H9 (cell line): Measurements from ENCODE around the gene LARGE1. TPM values are rescaled to one million over a fixed set of nuclear protein-coding genes. Genes with fewer than 3 reads are reported as not detected.

Source experiments
- DNase-seq: peaks from one replicate; pipeline ENCODE4 v3.0.0-alpha.2; 2017
- H2AFZ ChIP-seq: one replicate; pipeline ENCODE4 v1.6.1; 2013; ENCODE audit warnings: mild to moderate bottlenecking, low read length, control low read depth, moderate library complexity
- H2AK5ac ChIP-seq: 2 replicates; pipeline ENCODE4 v1.6.1; 2013; ENCODE audit warnings: low read length, control low read depth, mixed read lengths; ENCODE audit not compliant: insufficient read length
- H2BK120ac ChIP-seq: one replicate; pipeline ENCODE4 v1.6.1; 2013; ENCODE audit warnings: low read depth, mild to moderate bottlenecking, low read length, control low read depth, inconsistent platforms; ENCODE audit not compliant: poor library complexity, severe bottlenecking
- H2BK12ac ChIP-seq: 2 replicates; pipeline ENCODE4 v1.6.1; 2013; ENCODE audit warnings: low read length, control low read depth, mixed read lengths, low read depth; ENCODE audit not compliant: insufficient read length
- H2BK15ac ChIP-seq: 2 replicates; pipeline ENCODE4 v1.6.1; 2013; ENCODE audit warnings: low read depth, low read length, control low read depth
- H2BK20ac ChIP-seq: one replicate; pipeline ENCODE4 v1.6.1; 2013; ENCODE audit warnings: low read depth, mild to moderate bottlenecking, low read length, control low read depth, inconsistent platforms; ENCODE audit not compliant: poor library complexity, severe bottlenecking
- H2BK5ac ChIP-seq: 2 replicates; pipeline ENCODE4 v1.6.1; 2013; ENCODE audit warnings: low read length, control low read depth, mixed read lengths; ENCODE audit not compliant: insufficient read length
- H3K14ac ChIP-seq: 2 replicates; pipeline ENCODE4 v1.6.1; 2013; ENCODE audit warnings: low read length, control low read depth; ENCODE audit not compliant: insufficient read depth
- H3K18ac ChIP-seq: 2 replicates; pipeline ENCODE4 v1.6.1; 2013; ENCODE audit warnings: low read depth, mild to moderate bottlenecking, mixed read lengths, low read length, control low read depth; ENCODE audit not compliant: insufficient read length
- H3K23ac ChIP-seq: 2 replicates; pipeline ENCODE4 v1.6.1; 2013; ENCODE audit warnings: low read length, control low read depth, mixed read lengths, low read depth; ENCODE audit not compliant: insufficient read length
- H3K23me2 ChIP-seq: 2 replicates; pipeline ENCODE4 v1.6.1; 2013; ENCODE audit warnings: low read depth, mild to moderate bottlenecking, mixed read lengths, low read length, control low read depth; ENCODE audit not compliant: insufficient read length, poor library complexity, severe bottlenecking
- H3K27ac ChIP-seq: 2 replicates; pipeline ENCODE4 v1.5.1; 2013; ENCODE audit warnings: low read length, control low read depth, mixed read lengths, low read depth; ENCODE audit not compliant: insufficient read length
- H3K27me3 ChIP-seq: 2 replicates; pipeline ENCODE4 v1.6.1; 2013; ENCODE audit warnings: low read length, control low read depth, inconsistent platforms; ENCODE audit not compliant: insufficient read depth
- H3K4ac ChIP-seq: 2 replicates; pipeline ENCODE4 v1.6.1; 2013; ENCODE audit warnings: low read depth, mild to moderate bottlenecking, control low read depth, inconsistent platforms, low read length, moderate library complexity
- H3K4me1 ChIP-seq: 2 replicates; pipeline ENCODE4 v1.6.1; 2013; ENCODE audit warnings: low read length, control low read depth, inconsistent platforms; ENCODE audit not compliant: insufficient read depth
- H3K4me2 ChIP-seq: 2 replicates; pipeline ENCODE4 v1.6.1; 2013; ENCODE audit warnings: low read length, control low read depth, mixed read lengths; ENCODE audit not compliant: insufficient read length, insufficient read depth
- H3K56ac ChIP-seq: 2 replicates; pipeline ENCODE4 v1.6.1; 2013; ENCODE audit warnings: low read depth, mild to moderate bottlenecking, mixed read lengths, low read length, control low read depth; ENCODE audit not compliant: insufficient read length
- H3K79me1 ChIP-seq: 2 replicates; pipeline ENCODE4 v1.6.1; 2013; ENCODE audit warnings: low read depth, mild to moderate bottlenecking, moderate library complexity, low read length, control low read depth, inconsistent platforms; ENCODE audit not compliant: insufficient read depth, poor library complexity, severe bottlenecking
- H3K79me2 ChIP-seq: 2 replicates; pipeline ENCODE4 v1.6.1; 2013; ENCODE audit warnings: low read length, control low read depth, inconsistent platforms; ENCODE audit not compliant: insufficient read depth
- H3K9ac ChIP-seq: 2 replicates; pipeline ENCODE4 v1.6.1; 2013; ENCODE audit warnings: low read length, control low read depth, mixed read lengths; ENCODE audit not compliant: insufficient read length; ENCODE audit errors: extremely low read depth
- H3K9me3 ChIP-seq: one replicate; pipeline ENCODE4 v1.6.1; 2013; ENCODE audit warnings: low read depth, low read length, inconsistent platforms; ENCODE audit not compliant: control insufficient read depth
- H3T11ph ChIP-seq: one replicate; pipeline ENCODE4 v1.6.1; 2013; ENCODE audit warnings: mild to moderate bottlenecking, low read length, control low read depth, inconsistent platforms
- H4K20me1 ChIP-seq: one replicate; pipeline ENCODE4 v1.6.1; 2013; ENCODE audit not compliant: control insufficient read depth, insufficient read length, insufficient read depth
- H4K5ac ChIP-seq: 2 replicates; pipeline ENCODE4 v1.6.1; 2013; ENCODE audit warnings: low read depth, mild to moderate bottlenecking, mixed read lengths, low read length, control low read depth; ENCODE audit not compliant: insufficient read length
- H4K8ac ChIP-seq: replicated peaks from 2 replicates; pipeline ENCODE4 v1.6.1; 2013; ENCODE audit warnings: low read length, control low read depth, mixed read lengths, low read depth; ENCODE audit not compliant: insufficient read length
- H4K91ac ChIP-seq: 2 replicates; pipeline ENCODE4 v1.6.1; 2013; ENCODE audit warnings: low read depth, mild to moderate bottlenecking, moderate library complexity, mixed read lengths, low read length, control low read depth; ENCODE audit not compliant: insufficient read length
- H3K27ac Mint-ChIP-seq, 3 experiments: 2 replicates in 2 of 3; 3 replicates in 1 of 3; pipeline ENCODE4 v1.8.0; 2020 to 2021; ENCODE audit warnings: mixed read lengths in 3 of 3, mild to moderate bottlenecking in 1 of 3, moderate library complexity in 1 of 3
- H3K27me3 Mint-ChIP-seq: 2 replicates; pipeline ENCODE4 v1.8.0; 2021; ENCODE audit warnings: low read depth, mild to moderate bottlenecking, moderate library complexity, mixed read lengths
- H3K36me3 Mint-ChIP-seq, 3 experiments: 2 replicates in 2 of 3; 3 replicates in 1 of 3; pipeline ENCODE4 v1.8.0; 2020 to 2021; ENCODE audit warnings: low read depth in 3 of 3, mixed read lengths in 3 of 3; ENCODE audit not compliant: insufficient read depth in 1 of 3
- H3K4me1 Mint-ChIP-seq, 2 experiments: 2 replicates each; pipeline ENCODE4 v1.8.0; 2020; ENCODE audit warnings: mixed read lengths in 2 of 2
- H3K4me3 Mint-ChIP-seq, 2 experiments: 2 replicates in 1 of 2; 3 replicates in 1 of 2; pipeline ENCODE4 v1.8.0; 2020 to 2021; ENCODE audit warnings: mild to moderate bottlenecking in 2 of 2, mixed read lengths in 2 of 2, moderate library complexity in 1 of 2
- H3K9me3 Mint-ChIP-seq, 2 experiments: 2 replicates in 1 of 2; 3 replicates in 1 of 2; pipeline ENCODE4 v1.8.0; 2020; ENCODE audit warnings: mild to moderate bottlenecking in 2 of 2, mixed read lengths in 2 of 2, moderate library complexity in 1 of 2
- CTCF ChIP-seq: fragments of 200-600 bp; sonication (generic); conservative IDR thresholded peaks from 3 replicates; pipeline ENCODE4 v1.8.0; 2021; ENCODE audit warnings: antibody characterized with exemption, mild to moderate bottlenecking
- WGBS: extraction: QIAGEN DNeasy Blood & Tissue Kit; methylation state at CpG from one replicate; pipeline ENCODE4 v1.1.7; 2013; ENCODE audit warnings: missing lambda C conversion rate, low lambda C conversion rate, mixed read lengths; ENCODE audit not compliant: insufficient read length; ENCODE audit errors: extremely low coverage; 5-methylcytosine and 5-hydroxymethylcytosine counted together
- total RNA-seq: library from RNA; stranded (reverse); gene quantifications from 2 replicates; pipeline ENCODE4 v1.2.1, GENCODE V29; 2021

Gene LARGE1
- total RNA-seq, 1 experiment from 2014 or later = 43.5 TPM

GRCh38 chr22:33329398-33329797 is 590.9 kb downstream of the LARGE1 start:
- Mint-ChIP-seq H3K4me1 (peaks cover 12 to 13% of the 10 kb centered on the region in 2 experiments), H3K27ac (no peak overlapping the region), H3K4me3 (no peak overlapping the region), H3K9me3 (no peaks in the 10 kb centered on the region), H3K27me3 (no peaks in the 10 kb centered on the region), H3K36me3 (peaks cover 0 to 4% (median 2%) of the 10 kb centered on the region in 3 experiments; a peak in 4 of 7 replicates)
- Histone ChIP-seq H3K23ac (no peak overlapping the region), H4K91ac (no peak overlapping the region), H3K18ac (no peak overlapping the region), H3K27ac (no peak overlapping the region), H2AK5ac (no peak overlapping the region), H4K5ac (no peak overlapping the region), H3K79me2 (no peaks in the 10 kb centered on the region), H2BK12ac (no peak overlapping the region), H3K27me3 (no peaks in the 10 kb centered on the region), H3K23me2 (no peaks in the 10 kb centered on the region), H2AFZ (no peak overlapping the region), H3K4me2 (no peak overlapping the region), H4K8ac (no peak overlapping the region), H3K14ac (no peak overlapping the region), H2BK15ac (no peak overlapping the region), H3K9me3 (no peaks in the 10 kb centered on the region), H3T11ph (no peak overlapping the region), H2BK5ac (no peak overlapping the region), H3K9ac (no peak overlapping the region), H4K20me1 (no peaks in the 10 kb centered on the region), H3K56ac (no peak overlapping the region), H3K4ac (no peak overlapping the region), H3K4me1 (no peaks in the 10 kb centered on the region), H2BK20ac (no peak overlapping the region), H2BK120ac (no peak overlapping the region), H3K79me1 (no peaks in the 10 kb centered on the region)
- no CpG with 5 or more reads among the region's 3 CpGs for WGBS
- no peak for TF ChIP-seq CTCF
- no peak for DNase-seq
